Mesenchymal stem cell (in vitro differentiated cells and primary cell): ENCODE measurements around the gene CEP20.

Experiments used
- DNase-seq: peaks from one replicate; pipeline ENCODE4 v3.0.0-alpha.2; 2013
- H2AFZ ChIP-seq: one replicate; pipeline ENCODE4 v1.6.1; 2013; ENCODE audit warnings: low read depth, mild to moderate bottlenecking, control low read depth, inconsistent platforms, low read length, moderate library complexity
- H2AK5ac ChIP-seq: 2 replicates; pipeline ENCODE4 v1.6.1; 2013; ENCODE audit warnings: low read length, moderate library complexity, mild to moderate bottlenecking, inconsistent platforms; ENCODE audit not compliant: severe bottlenecking
- H2BK120ac ChIP-seq: one replicate; pipeline ENCODE4 v1.6.1; 2013; ENCODE audit warnings: low read depth, mild to moderate bottlenecking, inconsistent platforms, low read length, moderate library complexity
- H2BK12ac ChIP-seq, 2 experiments: one replicate each; pipeline ENCODE4 v1.6.1; 2013; ENCODE audit warnings: inconsistent platforms in 2 of 2, low read length in 2 of 2, mild to moderate bottlenecking in 2 of 2, moderate library complexity in 2 of 2, control low read depth in 1 of 2
- H2BK15ac ChIP-seq: one replicate; pipeline ENCODE4 v1.6.1; 2013; ENCODE audit warnings: mild to moderate bottlenecking, low read depth, inconsistent platforms; ENCODE audit not compliant: poor library complexity, severe bottlenecking
- H2BK5ac ChIP-seq: 2 replicates; pipeline ENCODE4 v1.6.1; 2013; ENCODE audit warnings: low read depth, mild to moderate bottlenecking, low read length, control low read depth, inconsistent platforms; ENCODE audit not compliant: poor library complexity, severe bottlenecking
- H3K14ac ChIP-seq, 2 experiments: one replicate each; pipeline ENCODE4 v1.6.1; 2013; ENCODE audit warnings: inconsistent platforms in 2 of 2, low read length in 2 of 2, control low read depth in 1 of 2, mild to moderate bottlenecking in 1 of 2, moderate library complexity in 1 of 2
- H3K18ac ChIP-seq, 2 experiments: one replicate each; pipeline ENCODE4 v1.6.1; 2013; ENCODE audit warnings: inconsistent platforms in 2 of 2, low read length in 2 of 2, control low read depth in 1 of 2, low read depth in 1 of 2, mild to moderate bottlenecking in 1 of 2
- H3K23ac ChIP-seq, 2 experiments: one replicate each; pipeline ENCODE4 v1.6.1; 2013; ENCODE audit warnings: inconsistent platforms in 2 of 2, low read length in 2 of 2, mild to moderate bottlenecking in 2 of 2, moderate library complexity in 2 of 2, control low read depth in 1 of 2
- H3K27ac ChIP-seq: 2 replicates; pipeline ENCODE4 v1.5.1; 2013; ENCODE audit warnings: mild to moderate bottlenecking, moderate library complexity, low read length, control low read depth, inconsistent platforms; ENCODE audit not compliant: poor library complexity, severe bottlenecking
- H3K27me3 ChIP-seq, 2 experiments: 2 replicates each; pipeline versions ENCODE4 v1.6.1 to v1.7.0; 2013; ENCODE audit warnings: low read length in 2 of 2, mild to moderate bottlenecking in 2 of 2, moderate library complexity in 2 of 2, control low read depth in 1 of 2, inconsistent platforms in 1 of 2; ENCODE audit not compliant: control insufficient read depth in 1 of 2, insufficient read depth in 1 of 2
- H3K36me3 ChIP-seq, 2 experiments: 2 replicates each; pipeline versions ENCODE4 v1.6.1 to v1.7.0; 2013; ENCODE audit warnings: low read length in 2 of 2, control low read depth in 1 of 2, inconsistent platforms in 1 of 2, low read depth in 1 of 2, mild to moderate bottlenecking in 1 of 2; ENCODE audit not compliant: insufficient read depth in 2 of 2, control insufficient read depth in 1 of 2
- H3K4ac ChIP-seq, 2 experiments: one replicate each; pipeline ENCODE4 v1.6.1; 2013; ENCODE audit warnings: inconsistent platforms in 2 of 2, low read length in 2 of 2, mild to moderate bottlenecking in 2 of 2, moderate library complexity in 2 of 2, control low read depth in 1 of 2, low read depth in 1 of 2
- H3K4me1 ChIP-seq: 2 replicates; pipeline ENCODE4 v1.6.1; 2013; ENCODE audit warnings: low read depth, low read length, control low read depth; ENCODE audit not compliant: control insufficient read depth, insufficient read depth
- H3K4me2 ChIP-seq: 2 replicates; pipeline ENCODE4 v1.6.1; 2013; ENCODE audit warnings: low read length, mild to moderate bottlenecking, inconsistent platforms; ENCODE audit not compliant: poor library complexity, severe bottlenecking
- H3K4me3 ChIP-seq, 2 experiments: 2 replicates each; pipeline versions ENCODE4 v1.5.1 to v1.7.0; 2013; ENCODE audit warnings: low read length in 2 of 2, mild to moderate bottlenecking in 2 of 2, control low read depth in 1 of 2, low read depth in 1 of 2; ENCODE audit not compliant: insufficient read depth in 1 of 2
- H3K79me1 ChIP-seq: replicated peaks from 2 replicates; pipeline ENCODE4 v1.6.1; 2013; ENCODE audit warnings: mild to moderate bottlenecking, control low read depth, low read length, inconsistent platforms; ENCODE audit not compliant: poor library complexity, severe bottlenecking
- H3K9ac ChIP-seq: 2 replicates; pipeline ENCODE4 v1.7.0; 2013; ENCODE audit warnings: mild to moderate bottlenecking, low read length, moderate library complexity
- H3K9me3 ChIP-seq: 2 replicates; pipeline ENCODE4 v1.7.0; 2013; ENCODE audit warnings: mild to moderate bottlenecking, low read length; ENCODE audit not compliant: control insufficient read depth
- H4K8ac ChIP-seq: one replicate; pipeline ENCODE4 v1.6.1; 2013; ENCODE audit warnings: inconsistent platforms, mild to moderate bottlenecking, low read length, moderate library complexity
- H4K91ac ChIP-seq: one replicate; pipeline ENCODE4 v1.6.1; 2013; ENCODE audit warnings: mild to moderate bottlenecking, low read length, inconsistent platforms
- WGBS: methylation state at CpG from one replicate; pipeline ENCODE4 v1.1.7; 2013; ENCODE audit warnings: mixed read lengths; 5-methylcytosine and 5-hydroxymethylcytosine counted together

The CEP20 gene

DNA sequence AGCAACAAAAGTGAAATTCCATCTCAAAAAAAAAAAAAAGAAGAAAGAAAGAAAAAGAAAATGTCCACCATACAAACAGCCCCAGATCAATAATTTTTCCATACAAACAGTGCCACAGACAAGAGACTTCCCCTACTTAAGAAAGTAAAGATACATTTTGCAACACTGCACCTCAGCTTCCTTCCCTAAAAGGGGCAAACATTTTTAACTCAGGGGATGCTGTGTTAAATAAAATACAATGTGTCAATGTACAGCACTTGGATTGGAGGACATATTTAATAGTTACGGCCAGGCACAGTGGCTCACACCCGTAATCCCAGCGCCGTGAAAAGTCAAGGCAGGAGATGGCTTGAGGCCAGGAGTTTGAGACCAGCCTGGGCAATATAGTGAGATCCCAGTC is 53.9 kb downstream of the CEP20 start:
- H3K4ac ChIP-seq, result no peak overlapping the region
- H3K4me1 ChIP-seq, result no peaks in the 10 kb centered on the region
- H3K14ac ChIP-seq, result no peak overlapping the region
- H3K4me2 ChIP-seq, result no peak overlapping the region
- no peaks in the 10 kb centered on the region for H3K9me3 ChIP-seq
- no peak overlapping the region for H3K23ac ChIP-seq
- no peak overlapping the region for H2AFZ ChIP-seq
- no peak overlapping the region for H3K18ac ChIP-seq
- no peak overlapping the region for H2BK15ac ChIP-seq
- H2BK5ac ChIP-seq, result no peak overlapping the region
- H3K9ac ChIP-seq, result no peak overlapping the region
- no peak overlapping the region for H3K27ac ChIP-seq
- H3K36me3 ChIP-seq, result no peaks in the 10 kb centered on the region
- DNase-seq, result no peak
- WGBS, result 91% methylated on average over 4 of the region's 4 CpGs
- H2AK5ac ChIP-seq, result no peak overlapping the region
- no peaks in the 10 kb centered on the region for H3K79me1 ChIP-seq
- no peak overlapping the region for H3K4me3 ChIP-seq
- peaks cover 5 to 25% of the 10 kb centered on the region in 2 experiments for H3K27me3 ChIP-seq
- H4K91ac ChIP-seq, result no peak overlapping the region
- H2BK120ac ChIP-seq, result no peak overlapping the region
- H2BK12ac ChIP-seq, result no peak overlapping the region
- no peak overlapping the region for H4K8ac ChIP-seq

DNA sequence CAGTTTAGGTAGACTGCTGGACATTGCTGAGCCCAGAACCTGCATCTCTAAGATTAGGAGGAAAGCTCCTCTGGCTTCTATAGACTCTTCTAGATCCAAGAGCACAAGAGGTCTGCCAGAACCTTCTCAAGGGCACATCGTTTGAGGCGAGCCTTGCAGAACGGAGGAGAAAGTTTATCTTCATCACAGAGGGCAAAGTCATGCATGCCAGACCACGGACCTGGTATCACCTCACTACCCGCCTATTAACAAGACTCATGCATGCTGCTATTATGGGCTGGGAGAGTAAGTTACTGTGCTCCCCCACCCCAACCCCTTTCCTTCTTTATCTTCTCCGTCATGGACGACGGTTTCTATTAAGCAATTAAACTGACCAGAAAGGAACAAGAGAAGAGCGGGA is 54.9 kb downstream of the CEP20 start:
- H3K18ac ChIP-seq, result no peak overlapping the region
- 94% methylated on average over 9 of the region's 9 CpGs for WGBS
- H3K14ac ChIP-seq, result no peak overlapping the region
- H4K91ac ChIP-seq, result no peak overlapping the region
- H2AFZ ChIP-seq, result no peak overlapping the region
- no peak overlapping the region for H4K8ac ChIP-seq
- H3K4ac ChIP-seq, result no peak overlapping the region
- no peak overlapping the region for H3K27ac ChIP-seq
- H3K9me3 ChIP-seq, result no peaks in the 10 kb centered on the region
- no peak overlapping the region for H2BK12ac ChIP-seq
- no peak overlapping the region for H3K4me2 ChIP-seq
- no peaks in the 10 kb centered on the region for H3K4me1 ChIP-seq
- no peaks in the 10 kb centered on the region for H3K36me3 ChIP-seq
- H2BK120ac ChIP-seq, result no peak overlapping the region
- DNase-seq, result no peak
- H2AK5ac ChIP-seq, result no peak overlapping the region
- no peak overlapping the region for H2BK5ac ChIP-seq
- no peak overlapping the region for H3K4me3 ChIP-seq
- no peak overlapping the region for H3K9ac ChIP-seq
- no peak overlapping the region for H2BK15ac ChIP-seq
- H3K23ac ChIP-seq, result no peak overlapping the region
- no peaks in the 10 kb centered on the region for H3K79me1 ChIP-seq
- H3K27me3 ChIP-seq, result peaks cover 5 to 29% of the 10 kb centered on the region in 2 experiments

DNA sequence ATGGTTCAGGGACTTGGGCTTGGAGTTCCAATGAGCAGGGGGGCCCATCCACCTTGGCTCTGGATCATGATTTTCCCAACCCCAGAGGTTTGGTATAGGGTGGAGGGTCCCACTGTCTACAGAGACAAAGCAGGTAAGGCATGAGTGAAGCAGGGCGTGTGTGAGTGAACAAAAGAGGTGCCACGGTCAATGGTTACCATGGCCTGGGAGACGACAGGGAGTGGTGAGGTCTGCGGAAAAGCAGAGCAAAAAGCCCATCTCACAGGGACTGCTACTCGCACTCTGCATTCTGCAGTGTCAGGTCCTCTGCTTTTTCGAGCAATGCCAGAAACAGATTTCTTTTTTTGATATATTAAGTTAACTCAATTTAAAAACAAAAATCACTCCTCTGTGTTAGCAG is 56.2 kb downstream of the CEP20 start:
- H3K4me1 ChIP-seq, result no peaks in the 10 kb centered on the region
- peaks cover 10 to 39% of the 10 kb centered on the region in 2 experiments for H3K27me3 ChIP-seq
- no peak overlapping the region for H2BK12ac ChIP-seq
- no peak overlapping the region for H3K4me3 ChIP-seq
- no peak overlapping the region for H3K23ac ChIP-seq
- no peak overlapping the region for H2BK120ac ChIP-seq
- no peak overlapping the region for H2AK5ac ChIP-seq
- no peak overlapping the region for H3K9ac ChIP-seq
- WGBS, result 86% methylated on average over 4 of the region's 6 CpGs
- H3K27ac ChIP-seq, result no peak overlapping the region
- H2AFZ ChIP-seq, result no peak overlapping the region
- no peak for DNase-seq
- no peak overlapping the region for H3K4me2 ChIP-seq
- H3K79me1 ChIP-seq, result no peaks in the 10 kb centered on the region
- no peak overlapping the region for H3K4ac ChIP-seq
- H2BK15ac ChIP-seq, result no peak overlapping the region
- H3K18ac ChIP-seq, result no peak overlapping the region
- H3K9me3 ChIP-seq, result no peaks in the 10 kb centered on the region
- H3K36me3 ChIP-seq, result no peaks in the 10 kb centered on the region
- H3K14ac ChIP-seq, result no peak overlapping the region
- no peak overlapping the region for H2BK5ac ChIP-seq
- H4K8ac ChIP-seq, result no peak overlapping the region
- H4K91ac ChIP-seq, result no peak overlapping the region

DNA sequence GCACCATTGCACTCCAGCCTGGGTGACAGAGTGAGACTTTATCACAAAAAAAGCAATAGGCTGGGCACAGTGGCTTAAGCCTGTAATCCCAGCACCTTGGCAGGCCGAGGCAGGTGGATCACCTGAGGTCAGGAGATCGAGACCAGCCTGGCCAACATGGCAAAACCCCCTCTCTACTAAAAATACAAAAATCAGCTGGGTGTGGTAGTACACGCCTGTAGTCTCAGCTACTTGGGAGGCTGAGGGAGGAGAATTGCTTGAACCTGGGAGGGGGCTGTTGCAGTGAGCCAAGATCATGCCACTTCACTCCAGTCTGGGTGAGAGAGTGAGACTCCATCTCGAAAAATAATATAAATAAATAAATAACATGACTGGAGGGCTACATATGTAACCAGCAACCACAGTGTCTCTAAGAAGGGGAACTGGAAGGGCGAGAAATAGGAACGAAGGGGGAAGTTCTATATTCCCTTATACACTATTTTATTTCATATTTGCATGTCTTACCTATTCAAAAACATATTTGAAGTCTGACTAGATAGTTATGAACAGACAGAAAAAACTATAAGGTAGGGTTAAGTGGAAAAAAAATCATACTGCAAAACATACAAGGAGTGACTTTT is 57.5 kb downstream of the CEP20 start:
- no peak for DNase-seq
- WGBS, result 73% methylated on average over 2 of the region's 6 CpGs
- Histone ChIP-seq H3K9ac (no peak overlapping the region), H3K4me3 (no peak overlapping the region), H3K4ac (no peak overlapping the region), H3K23ac (no peak overlapping the region), H2BK12ac (no peak overlapping the region), H3K14ac (no peak overlapping the region), H3K9me3 (no peaks in the 10 kb centered on the region), H3K4me1 (no peaks in the 10 kb centered on the region), H2AFZ (no peak overlapping the region), H2BK15ac (no peak overlapping the region), H2BK5ac (no peak overlapping the region), H3K79me1 (no peaks in the 10 kb centered on the region), H3K36me3 (no peaks in the 10 kb centered on the region), H2AK5ac (no peak overlapping the region), H2BK120ac (no peak overlapping the region), H3K27ac (no peak overlapping the region), H3K18ac (no peak overlapping the region), H4K91ac (no peak overlapping the region), H3K27me3 (peaks cover 12 to 42% of the 10 kb centered on the region in 2 experiments), H3K4me2 (no peak overlapping the region), H4K8ac (no peak overlapping the region)
